GM23338 (cell line): Measurements from ENCODE around the gene DGKB. TPM values are rescaled to one million over a fixed set of nuclear protein-coding genes. Genes with fewer than 3 reads are reported as not detected.

Experiments
- ATAC-seq: fragments of 200-7000 bp; cut with Tn5 transposase; 3 replicates; pipeline ENCODE4 v1.9.1; 2020
- DNase-seq: peaks from one replicate; pipeline ENCODE4 v3.0.0-alpha.2; 2015; ENCODE audit warnings: low spot score
- H2AFZ ChIP-seq: fragments of 200-600 bp; sonication (generic); 2 replicates; pipeline ENCODE4 v1.8.0; 2016; ENCODE audit warnings: antibody characterized with exemption, mild to moderate bottlenecking, moderate library complexity
- H3F3A ChIP-seq: fragments of 200-600 bp; sonication (generic); replicated peaks from 2 replicates; pipeline ENCODE4 v1.8.0; 2017; ENCODE audit warnings: antibody characterized with exemption, mixed run types, low read depth
- H3K27ac ChIP-seq: fragments of 200-600 bp; sonication (generic); 2 replicates; pipeline ENCODE4 v1.6.1; 2016; ENCODE audit warnings: low read depth
- H3K27me3 ChIP-seq: fragments of 200-600 bp; sonication (generic); 2 replicates; pipeline ENCODE4 v1.8.0; 2016; ENCODE audit warnings: mild to moderate bottlenecking, mixed run types, moderate library complexity; ENCODE audit not compliant: insufficient read depth
- H3K36me3 ChIP-seq: fragments of 200-600 bp; sonication (generic); 2 replicates; pipeline ENCODE4 v1.8.0; 2016; ENCODE audit warnings: mild to moderate bottlenecking; ENCODE audit not compliant: insufficient read depth
- H3K4me1 ChIP-seq: fragments of 200-600 bp; sonication (generic); 2 replicates; pipeline ENCODE4 v1.8.0; 2016; ENCODE audit warnings: mild to moderate bottlenecking, moderate library complexity; ENCODE audit not compliant: insufficient read depth
- H3K4me2 ChIP-seq: fragments of 200-600 bp; sonication (generic); 2 replicates; pipeline ENCODE4 v1.7.1; 2017; ENCODE audit warnings: mixed run types
- H3K4me3 ChIP-seq: fragments of 200-600 bp; sonication (generic); 2 replicates; pipeline ENCODE4 v1.6.1; 2016; ENCODE audit warnings: mixed run types
- H3K79me2 ChIP-seq: fragments of 200-600 bp; sonication (generic); replicated peaks from 2 replicates; pipeline ENCODE4 v1.8.0; 2017; ENCODE audit warnings: mild to moderate bottlenecking; ENCODE audit not compliant: insufficient read depth
- H3K9me2 ChIP-seq: fragments of 200-600 bp; sonication (generic); 2 replicates; pipeline ENCODE4 v1.8.0; 2017; ENCODE audit not compliant: insufficient read depth
- H4K20me1 ChIP-seq: fragments of 200-600 bp; sonication (generic); replicated peaks from 2 replicates; pipeline ENCODE4 v1.8.0; 2017; ENCODE audit warnings: mild to moderate bottlenecking; ENCODE audit not compliant: insufficient read depth
- H3K27ac Mint-ChIP-seq: 2 replicates; pipeline ENCODE4 v1.8.0; 2020; ENCODE audit warnings: inconsistent platforms, mild to moderate bottlenecking, moderate library complexity, mixed read lengths
- H3K27me3 Mint-ChIP-seq: 3 replicates; pipeline ENCODE4 v1.8.0; 2022; ENCODE audit warnings: low read depth, mild to moderate bottlenecking, moderate library complexity, mixed read lengths, inconsistent platforms; ENCODE audit not compliant: insufficient read depth, poor library complexity
- H3K36me3 Mint-ChIP-seq: 3 replicates; pipeline ENCODE4 v1.8.0; 2021; ENCODE audit warnings: low read depth, mild to moderate bottlenecking, inconsistent platforms, moderate library complexity, mixed read lengths
- H3K4me1 Mint-ChIP-seq: 3 replicates; pipeline ENCODE4 v1.8.0; 2020; ENCODE audit warnings: mild to moderate bottlenecking, inconsistent platforms, mixed read lengths
- H3K4me3 Mint-ChIP-seq: 3 replicates; pipeline ENCODE4 v1.8.0; 2021; ENCODE audit warnings: moderate library complexity, mild to moderate bottlenecking, inconsistent platforms, mixed read lengths
- H3K9me3 Mint-ChIP-seq: 3 replicates; pipeline ENCODE4 v1.8.0; 2020; ENCODE audit warnings: moderate library complexity, mild to moderate bottlenecking, inconsistent platforms, mixed read lengths
- CREB1 ChIP-seq: fragments of 250-450 bp; sonication (Bioruptor Pico); IDR thresholded peaks from 2 replicates; pipeline ENCODE4 v1.5.0; 2020; ENCODE audit warnings: low read depth, mild to moderate bottlenecking, moderate library complexity
- CTCF ChIP-seq, 2 experiments: fragments of 200-600 bp in 1 of 2; sonication (generic) in 1 of 2; conservative IDR thresholded peaks; 2 replicates each; pipeline versions ENCODE4 v1.5.1 to v1.6.1; 2016 to 2017; ENCODE audit warnings: antibody characterized with exemption in 2 of 2, low read depth in 2 of 2, mild to moderate bottlenecking in 2 of 2, moderate library complexity in 1 of 2
- ETS1 ChIP-seq: IDR thresholded peaks from 2 replicates; pipeline ENCODE4 v1.6.1; 2016; ENCODE audit warnings: antibody characterized with exemption
- EZH2 ChIP-seq: fragments of 200-600 bp; sonication (generic); IDR thresholded peaks from one replicate; pipeline ENCODE4 v1.8.0; 2017; ENCODE audit warnings: antibody characterized with exemption, mild to moderate bottlenecking, low read depth; ENCODE audit not compliant: unreplicated experiment
- EZH2phosphoT487 ChIP-seq: fragments of 200-600 bp; sonication (generic); IDR thresholded peaks from one replicate; pipeline ENCODE4 v1.8.1; 2018; ENCODE audit warnings: antibody characterized with exemption; ENCODE audit not compliant: unreplicated experiment
- JUNB ChIP-seq: IDR thresholded peaks from one replicate; pipeline ENCODE4 v1.6.1; 2016; ENCODE audit warnings: antibody characterized with exemption; ENCODE audit not compliant: unreplicated experiment
- NANOG ChIP-seq: IDR thresholded peaks from 2 replicates; pipeline ENCODE4 v1.6.1; 2016; ENCODE audit warnings: antibody characterized with exemption, borderline replicate concordance
- POLR2AphosphoS5 ChIP-seq: IDR thresholded peaks from 2 replicates; pipeline ENCODE4 v1.6.1; 2016; ENCODE audit warnings: antibody characterized with exemption, low read depth
- REST ChIP-seq: IDR thresholded peaks from one replicate; pipeline ENCODE4 v1.6.1; 2018; ENCODE audit warnings: antibody characterized with exemption; ENCODE audit not compliant: unreplicated experiment
- STAT1 ChIP-seq: IDR thresholded peaks from one replicate; pipeline ENCODE4 v1.6.1; 2016; ENCODE audit warnings: antibody characterized with exemption; ENCODE audit not compliant: unreplicated experiment
- ZNF114 ChIP-seq: fragments of 250-450 bp; sonication (Bioruptor Pico); IDR thresholded peaks from 2 replicates; pipeline ENCODE4 v1.5.0; 2020; ENCODE audit warnings: mild to moderate bottlenecking, moderate library complexity
- ZNF331 ChIP-seq: fragments of 250-450 bp; sonication (Bioruptor Pico); IDR thresholded peaks from 2 replicates; pipeline ENCODE4 v1.5.0; 2020; ENCODE audit warnings: low read depth, mild to moderate bottlenecking, moderate library complexity
- ZNF462 ChIP-seq: fragments of 250-450 bp; sonication (Bioruptor Pico); IDR thresholded peaks from 2 replicates; pipeline ENCODE4 v1.5.0; 2020; ENCODE audit warnings: mild to moderate bottlenecking, moderate library complexity
- polyA plus RNA-seq: library from polyadenylated mRNA; unstranded; fragments of >200 nt; fragmentation: Nextera tagmentation; extraction: Ambion mirVana; gene quantifications from 2 replicates; pipeline ENCODE4 v1.2.1, GENCODE V29; 2016
- total RNA-seq: library from RNA; depleted of rRNA; stranded (reverse); fragments of >200 nt; shearing (Covaris generic); gene quantifications from 2 replicates; pipeline ENCODE4 v1.2.3, GENCODE V29; 2014

DGKB gene
- total and polyA plus RNA-seq, 2 experiments from 2014 or later, result 4.8 to 11.5 TPM

- no peak overlapping the region for H3K27ac Mint-ChIP-seq
Measured at GRCh38 chr7:14637968-14638367, 264.6 kb downstream of the DGKB start.

More at GRCh38 chr7:14637968-14638367, 264.6 kb downstream of the DGKB start:
- Mint-ChIP-seq H3K36me3 (peaks cover 3% of the 10 kb centered on the region; the same call in 2 of the 3 replicates), H3K4me1 (peaks cover 4% of the 10 kb centered on the region; the same call in 2 of the 3 replicates), H3K9me3 (peaks cover 3% of the 10 kb centered on the region; the same call in 1 of the 3 replicates), H3K27me3 (no peaks in the 10 kb centered on the region), H3K4me3 (no peak overlapping the region)
- Histone ChIP-seq H2AFZ (no peak overlapping the region), H3K27me3 (no peaks in the 10 kb centered on the region), H3K4me2 (no peak overlapping the region), H3K36me3 (no peaks in the 10 kb centered on the region), H3K9me2 (no peaks in the 10 kb centered on the region), H3F3A (no peaks in the 10 kb centered on the region), H4K20me1 (no peaks in the 10 kb centered on the region), H3K79me2 (no peaks in the 10 kb centered on the region), H3K4me3 (no peak overlapping the region), H3K27ac (no peak overlapping the region), H3K4me1 (peaks cover 3% of the 10 kb centered on the region; the same call in 1 of the 2 replicates)
- DNase-seq, result no peak
- ATAC-seq, result no peak
- TF ChIP-seq EZH2, result no peak
- TF ChIP-seq EZH2phosphoT487, result no peak
- no peak for TF ChIP-seq STAT1
- TF ChIP-seq ETS1, result no peak
- TF ChIP-seq NANOG, result no peak
- TF ChIP-seq CTCF (conservative IDR thresholded peaks at IDR 0.05; ENCODE audit: low read depth in 2 of 2), result no peak
- no peak for TF ChIP-seq ZNF114
- no peak for TF ChIP-seq ZNF462 (CRISPR knock-in tag)
- no peak for TF ChIP-seq REST
- no peak for TF ChIP-seq ZNF331
- no peak for TF ChIP-seq POLR2AphosphoS5
- TF ChIP-seq JUNB, result no peak
- TF ChIP-seq CREB1 (CRISPR knock-in tag), result no peak
